COLO668 (cell line): ENCODE measurements around the gene TTC22.

ENCODE experiments used
- DNase-seq: peaks from one replicate; lab custom pipeline; 2025; ENCODE audit not compliant: unreplicated experiment; lab: John Stamatoyannopoulos, UW

TTC22 gene

GRCh38 chr1:54800899-54801759 lies at the start of gene TTC22:
Gene TTC22, minus strand, starts transcription at chr1:54801323. Its CDS starts 160 bp downstream, at chr1:54801163.
- peak; percentile 83 for DNase-seq

GRCh38 chr1:54850737-54851136 lies 49.6 kb upstream of the TTC22 start:
- DNase-seq = no peak

- no peak for DNase-seq
These were observed 49.1 kb upstream of the TTC22 start for GRCh38 chr1:54850069-54850730.

GRCh38 chr1:54849219-54850068 lies 48.3 kb upstream of the TTC22 start:
- no peak for DNase-seq

- DNase-seq = no peak
These were observed 47.2 kb upstream of the TTC22 start for GRCh38 chr1:54848134-54848948.

GRCh38 chr1:54846716-54847284 lies 45.7 kb upstream of the TTC22 start:
- no peak for DNase-seq

- no peak for DNase-seq
These were observed 45.2 kb upstream of the TTC22 start for GRCh38 chr1:54846301-54846700.

GRCh38 chr1:54845772-54846171 lies 44.6 kb upstream of the TTC22 start:
- no peak for DNase-seq

- no peak for DNase-seq
These were observed 43.4 kb upstream of the TTC22 start for GRCh38 chr1:54844564-54844963.

- DNase-seq = no peak
These were observed 42.3 kb upstream of the TTC22 start for GRCh38 chr1:54843449-54843848.

GRCh38 chr1:54842963-54843362 lies 41.8 kb upstream of the TTC22 start:
- DNase-seq = no peak

GRCh38 chr1:54842206-54842915 lies 41.2 kb upstream of the TTC22 start:
- DNase-seq = no peak

GRCh38 chr1:54839824-54840223 lies 38.7 kb upstream of the TTC22 start:
- no peak for DNase-seq

- DNase-seq = no peak
These were observed 37.5 kb upstream of the TTC22 start for GRCh38 chr1:54838565-54839180.

GRCh38 chr1:54837002-54837853 lies 36.1 kb upstream of the TTC22 start:
- no peak for DNase-seq

GRCh38 chr1:54836594-54836993 lies 35.5 kb upstream of the TTC22 start:
- DNase-seq = no peak

GRCh38 chr1:54835970-54836369 lies 34.8 kb upstream of the TTC22 start:
- no peak for DNase-seq
